ENCODE data around the gene DGKI.

DNA sequence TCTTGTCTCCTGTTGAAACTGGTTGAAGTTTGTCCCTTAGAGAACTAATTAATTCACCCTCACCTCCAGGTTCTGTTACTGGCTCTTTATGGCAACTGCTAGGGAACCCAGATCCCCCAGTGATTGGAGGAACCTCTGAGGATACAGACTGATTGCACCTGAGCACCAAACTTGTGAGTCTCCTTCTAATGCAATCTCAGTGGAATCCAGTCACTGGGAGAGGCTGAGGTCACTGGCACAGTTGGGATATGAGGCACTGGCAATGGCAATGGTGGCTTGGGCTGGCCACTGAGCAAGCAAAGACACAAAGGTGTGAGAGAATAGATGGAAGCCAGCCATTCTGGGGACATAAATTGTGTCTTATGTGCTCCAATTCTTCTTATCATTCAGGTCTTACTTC, 5.3 kb upstream of the DGKI start:
- no peak for TF ChIP-seq POLR2A (IDR thresholded peaks at IDR 0.05)
- TF ChIP-seq, protein P1, sequence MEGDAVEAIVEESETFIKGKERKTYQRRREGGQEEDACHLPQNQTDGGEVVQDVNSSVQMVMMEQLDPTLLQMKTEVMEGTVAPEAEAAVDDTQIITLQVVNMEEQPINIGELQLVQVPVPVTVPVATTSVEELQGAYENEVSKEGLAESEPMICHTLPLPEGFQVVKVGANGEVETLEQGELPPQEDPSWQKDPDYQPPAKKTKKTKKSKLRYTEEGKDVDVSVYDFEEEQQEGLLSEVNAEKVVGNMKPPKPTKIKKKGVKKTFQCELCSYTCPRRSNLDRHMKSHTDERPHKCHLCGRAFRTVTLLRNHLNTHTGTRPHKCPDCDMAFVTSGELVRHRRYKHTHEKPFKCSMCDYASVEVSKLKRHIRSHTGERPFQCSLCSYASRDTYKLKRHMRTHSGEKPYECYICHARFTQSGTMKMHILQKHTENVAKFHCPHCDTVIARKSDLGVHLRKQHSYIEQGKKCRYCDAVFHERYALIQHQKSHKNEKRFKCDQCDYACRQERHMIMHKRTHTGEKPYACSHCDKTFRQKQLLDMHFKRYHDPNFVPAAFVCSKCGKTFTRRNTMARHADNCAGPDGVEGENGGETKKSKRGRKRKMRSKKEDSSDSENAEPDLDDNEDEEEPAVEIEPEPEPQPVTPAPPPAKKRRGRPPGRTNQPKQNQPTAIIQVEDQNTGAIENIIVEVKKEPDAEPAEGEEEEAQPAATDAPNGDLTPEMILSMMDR (IDR thresholded peaks at IDR 0.05), result no peak
- no peak for TF ChIP-seq POLR2AphosphoS5 (IDR thresholded peaks at IDR 0.05)
- TF ChIP-seq EP300 (IDR thresholded peaks at IDR 0.05; ENCODE audit: low read depth), result no peak
